Ovary (tissue), 3 donors: Measurements from ENCODE around the gene PLCD1.

Experiments
- POLR2A ChIP-seq: fragments of 450-650 bp; IDR thresholded peaks from one replicate; pipeline ENCODE4 v1.6.1; 2017; ENCODE audit warnings: antibody characterized with exemption, mild to moderate bottlenecking, moderate library complexity
- TF ChIP-seq, protein P1 (sequence below), 3 donors: fragments of 450-650 bp in 2 of 3; fragments of 200-600 bp in 1 of 3; IDR thresholded peaks; one replicate each; pipeline versions ENCODE4 v1.5.1 to v1.8.0; 2016 to 2022; ENCODE audit warnings: antibody characterized with exemption in 3 of 3, mild to moderate bottlenecking in 1 of 3
- donor health status: DM: no; HTN: no; CAD: no.

- no peak for TF ChIP-seq POLR2A
- TF ChIP-seq, protein P1, sequence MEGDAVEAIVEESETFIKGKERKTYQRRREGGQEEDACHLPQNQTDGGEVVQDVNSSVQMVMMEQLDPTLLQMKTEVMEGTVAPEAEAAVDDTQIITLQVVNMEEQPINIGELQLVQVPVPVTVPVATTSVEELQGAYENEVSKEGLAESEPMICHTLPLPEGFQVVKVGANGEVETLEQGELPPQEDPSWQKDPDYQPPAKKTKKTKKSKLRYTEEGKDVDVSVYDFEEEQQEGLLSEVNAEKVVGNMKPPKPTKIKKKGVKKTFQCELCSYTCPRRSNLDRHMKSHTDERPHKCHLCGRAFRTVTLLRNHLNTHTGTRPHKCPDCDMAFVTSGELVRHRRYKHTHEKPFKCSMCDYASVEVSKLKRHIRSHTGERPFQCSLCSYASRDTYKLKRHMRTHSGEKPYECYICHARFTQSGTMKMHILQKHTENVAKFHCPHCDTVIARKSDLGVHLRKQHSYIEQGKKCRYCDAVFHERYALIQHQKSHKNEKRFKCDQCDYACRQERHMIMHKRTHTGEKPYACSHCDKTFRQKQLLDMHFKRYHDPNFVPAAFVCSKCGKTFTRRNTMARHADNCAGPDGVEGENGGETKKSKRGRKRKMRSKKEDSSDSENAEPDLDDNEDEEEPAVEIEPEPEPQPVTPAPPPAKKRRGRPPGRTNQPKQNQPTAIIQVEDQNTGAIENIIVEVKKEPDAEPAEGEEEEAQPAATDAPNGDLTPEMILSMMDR (IDR thresholded peaks at IDR 0.05): no peak
Measured at GRCh38 chr3:38002291-38002876, 27.1 kb downstream of the PLCD1 start.
